ENCODE results near the gene SLC24A3. TPM values are rescaled to one million over a fixed set of nuclear protein-coding genes. Genes with fewer than 3 reads are reported as not detected.

SLC24A3 gene
- total and polyA plus RNA-seq, 2 of the 13 experiments (the other 11 are each of a cell fraction or from before 2014, with no cell fraction given): not detected

GRCh38 chr20:19274412-19275015 lies 62.1 kb downstream of the SLC24A3 start:
- Histone ChIP-seq H2AFZ (ENCODE audit: low read length) (no peak overlapping the region), H3K36me3 (replicated peaks in 1 of 2; ENCODE audit: control insufficient read depth in 1 of 2, insufficient read depth in 2 of 2, low read length in 2 of 2) (no peaks in the 10 kb centered on the region), H3K9me3 (ENCODE audit: low read length) (no peaks in the 10 kb centered on the region), H3K9ac (ENCODE audit: insufficient read depth, low read depth, low read length) (no peak overlapping the region), H3K27me3 (ENCODE audit: control insufficient read depth in 1 of 2, insufficient read depth in 2 of 2, low read length in 2 of 2) (peaks cover 0 to 7% of the 10 kb centered on the region in 2 experiments; a peak in 1 of 5 replicates), H4K20me1 (ENCODE audit: insufficient read depth, low read length) (no peaks in the 10 kb centered on the region), H3K4me3 (replicated peaks in 1 of 3; ENCODE audit: insufficient read depth in 1 of 3, low read depth in 2 of 3, low read length in 3 of 3) (no peak overlapping the region), H3K4me1 (ENCODE audit: insufficient read depth, low read length) (no peaks in the 10 kb centered on the region), H3K27ac (ENCODE audit: extremely low read length, insufficient read depth, low read length) (no peak overlapping the region), H3K4me2 (ENCODE audit: low read depth, low read length) (no peak overlapping the region), H3K79me2 (ENCODE audit: insufficient read depth, low read length) (no peaks in the 10 kb centered on the region)
- intact Hi-C loops (cut with micrococcal nuclease; ENCODE audit: unreplicated experiment) (no loop called here), in situ Hi-C loops (cut with HindIII; ENCODE audit: extremely low pct_ligation_motif_present, low pct_unique_long_range_greater_than_20kb) (no loop called here)
- DNase-seq (ENCODE audit: low spot score) (no peak), ATAC-seq (peak; percentile 17; the same call in 1 of the 3 replicates), FAIRE-seq (no peak)
- TF ChIP-seq ZNF839 (CRISPR knock-in tag; IDR thresholded peaks at IDR 0.05; ENCODE audit: borderline replicate concordance): no peak
- no peak for TF ChIP-seq ZNF468 (CRISPR knock-in tag; IDR thresholded peaks at IDR 0.05)
- TF ChIP-seq ZNF18 (CRISPR knock-in tag; IDR thresholded peaks at IDR 0.05; ENCODE audit: insufficient replicate concordance): no peak
- TF ChIP-seq HNRNPK (IDR thresholded peaks at IDR 0.05; ENCODE audit: low read depth, low read length, poor library complexity, severe bottlenecking): no peak
- TF ChIP-seq NFE2L2 (IDR thresholded peaks at IDR 0.05; ENCODE audit: low read length): no peak
- no peak for TF ChIP-seq ZBTB46 (CRISPR knock-in tag; IDR thresholded peaks at IDR 0.05; ENCODE audit: borderline replicate concordance)
- TF ChIP-seq ZNF616 (CRISPR knock-in tag; IDR thresholded peaks at IDR 0.05; ENCODE audit: low read depth): no peak
- TF ChIP-seq SKI (IDR thresholded peaks at IDR 0.05; ENCODE audit: partially characterized antibody): no peak
- TF ChIP-seq ZSCAN21 (CRISPR knock-in tag; IDR thresholded peaks at IDR 0.05; ENCODE audit: borderline replicate concordance): no peak
- TF ChIP-seq KAT8 (CRISPR knock-in tag; IDR thresholded peaks at IDR 0.05): no peak
- no peak for TF ChIP-seq SP1 (IDR thresholded peaks at IDR 0.05)
- no peak for TF ChIP-seq SP1 (CRISPR knock-in tag; IDR thresholded peaks at IDR 0.05)
- WGBS (ENCODE audit: low lambda C conversion rate): 2% methylated on average over 8 of the region's 8 CpGs
- ChIA-PET CTCF (ENCODE audit: low intra/inter-chr PET ratio, low total read pairs) (no interaction called here), POLR2A (no interaction called here)
- BruUV-seq (replicated peaks): no TSS peak
